ENCODE measurements around the gene NANOS2. TPM values are rescaled to one million over a fixed set of nuclear protein-coding genes. Genes with fewer than 3 reads are reported as not detected.

The NANOS2 gene
- total and polyA plus RNA-seq, 2 of the 13 experiments (the other 11 are each of a cell fraction or from before 2014, with no cell fraction given), result not detected

DNA sequence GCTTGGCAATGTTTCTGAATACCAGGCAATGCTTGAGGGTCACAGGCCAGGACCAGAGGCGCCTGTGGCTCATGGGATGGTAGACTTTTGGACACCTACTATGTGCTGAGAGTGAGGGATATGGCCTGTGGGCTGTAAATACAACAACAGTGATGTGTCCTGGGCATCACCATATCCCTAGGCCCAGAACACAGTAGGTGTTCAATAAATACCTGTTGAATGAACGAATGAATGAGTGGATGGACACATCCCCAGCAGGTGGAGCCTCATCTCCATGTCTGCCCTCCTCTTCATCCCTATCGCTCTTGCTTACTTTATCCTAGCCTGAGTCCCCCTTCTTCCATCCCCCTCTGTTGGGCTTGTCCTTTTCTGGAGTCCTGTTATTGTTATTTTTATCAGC, 16.5 kb upstream of the NANOS2 start (continued):
- no peak for TF ChIP-seq ZNF205 (CRISPR knock-in tag; IDR thresholded peaks at IDR 0.05)

DNA sequence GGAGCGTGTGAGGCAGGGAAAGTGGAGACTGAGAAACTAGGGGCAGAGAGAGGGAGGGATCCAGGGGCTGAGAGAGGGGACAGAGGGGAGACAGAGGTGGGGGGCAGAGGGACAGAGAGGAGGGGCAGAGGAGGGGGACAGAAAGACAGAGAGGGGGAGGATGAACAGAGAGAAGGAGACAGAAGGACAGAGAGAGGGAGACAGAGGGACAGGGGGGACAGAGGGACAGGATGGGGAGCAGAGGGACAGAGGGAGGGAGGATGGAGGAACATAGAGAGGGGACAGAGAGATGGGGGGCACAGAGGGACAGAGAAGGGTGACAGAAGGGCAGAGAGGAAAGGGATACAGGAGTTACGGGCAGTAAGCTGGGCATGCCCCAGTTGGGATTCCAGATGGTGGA, 14.7 kb upstream of the NANOS2 start:
- ATAC-seq (no peak), DNase-seq (ENCODE audit: low spot score) (no peak), FAIRE-seq (no peak)
- H3K9me3 ChIP-seq (ENCODE audit: low read length), result no peaks in the 10 kb centered on the region
- in situ Hi-C loops (cut with HindIII; ENCODE audit: extremely low pct_ligation_motif_present, low pct_unique_long_range_greater_than_20kb) (no loop called here), intact Hi-C loops (cut with micrococcal nuclease; ENCODE audit: unreplicated experiment) (loop anchor here (10.0 kb wide), 1 partner anchor 66 kb away; the partner anchor contains the start of gene CCDC61)
- H3K27me3 ChIP-seq (ENCODE audit: control insufficient read depth in 1 of 2, insufficient read depth in 2 of 2, low read length in 2 of 2), result peaks cover 2 to 16% of the 10 kb centered on the region in 2 experiments; a peak in 4 of 5 replicates
- ChIA-PET CTCF (ENCODE audit: low intra/inter-chr PET ratio, low total read pairs) (no interaction called here), POLR2A (no interaction called here)
- WGBS (ENCODE audit: low lambda C conversion rate), result 52% methylated on average over 2 of the region's 2 CpGs
- no peak overlapping the region for H3K4me3 ChIP-seq (replicated peaks in 1 of 3; ENCODE audit: insufficient read depth in 1 of 3, low read depth in 2 of 3, low read length in 3 of 3)
- H3K36me3 ChIP-seq (replicated peaks in 1 of 2; ENCODE audit: control insufficient read depth in 1 of 2, insufficient read depth in 2 of 2, low read length in 2 of 2), result no peaks in the 10 kb centered on the region
- H3K4me2 ChIP-seq (ENCODE audit: low read depth, low read length), result no peak overlapping the region
- no peak overlapping the region for H2AFZ ChIP-seq (ENCODE audit: low read length)
- no peaks in the 10 kb centered on the region for H3K79me2 ChIP-seq (ENCODE audit: insufficient read depth, low read length)
- TF ChIP-seq, protein P1, sequence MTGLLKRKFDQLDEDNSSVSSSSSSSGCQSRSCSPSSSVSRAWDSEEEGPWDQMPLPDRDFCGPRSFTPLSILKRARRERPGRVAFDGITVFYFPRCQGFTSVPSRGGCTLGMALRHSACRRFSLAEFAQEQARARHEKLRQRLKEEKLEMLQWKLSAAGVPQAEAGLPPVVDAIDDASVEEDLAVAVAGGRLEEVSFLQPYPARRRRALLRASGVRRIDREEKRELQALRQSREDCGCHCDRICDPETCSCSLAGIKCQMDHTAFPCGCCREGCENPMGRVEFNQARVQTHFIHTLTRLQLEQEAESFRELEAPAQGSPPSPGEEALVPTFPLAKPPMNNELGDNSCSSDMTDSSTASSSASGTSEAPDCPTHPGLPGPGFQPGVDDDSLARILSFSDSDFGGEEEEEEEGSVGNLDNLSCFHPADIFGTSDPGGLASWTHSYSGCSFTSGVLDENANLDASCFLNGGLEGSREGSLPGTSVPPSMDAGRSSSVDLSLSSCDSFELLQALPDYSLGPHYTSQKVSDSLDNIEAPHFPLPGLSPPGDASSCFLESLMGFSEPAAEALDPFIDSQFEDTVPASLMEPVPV (CRISPR knock-in tag; IDR thresholded peaks at IDR 0.05), result no peak
- no peak for TF ChIP-seq BCLAF1 (IDR thresholded peaks at IDR 0.05)
- H3K27ac ChIP-seq (ENCODE audit: extremely low read length, insufficient read depth, low read length), result no peak overlapping the region
- no peak overlapping the region for H3K9ac ChIP-seq (ENCODE audit: insufficient read depth, low read depth, low read length)
- no TSS peak for BruUV-seq (replicated peaks)
- peaks cover 23% of the 10 kb centered on the region for H3K4me1 ChIP-seq (ENCODE audit: insufficient read depth, low read length)
- no peaks in the 10 kb centered on the region for H4K20me1 ChIP-seq (ENCODE audit: insufficient read depth, low read length)

All from HepG2 (cell line).